Stimulated activated CD8-positive, alpha-beta memory T cell treated with anti-CD3 and anti-CD28 coated beads, Interleukin-15, amount 100 ng/mL, for 24 hours (primary cell): ENCODE results near the gene DMXL1.

Experiments used
- DNase-seq: peaks from one replicate; pipeline ENCODE4 v3.0.0-alpha.2; 2020; ENCODE audit warnings: low read depth

Gene DMXL1

DNA sequence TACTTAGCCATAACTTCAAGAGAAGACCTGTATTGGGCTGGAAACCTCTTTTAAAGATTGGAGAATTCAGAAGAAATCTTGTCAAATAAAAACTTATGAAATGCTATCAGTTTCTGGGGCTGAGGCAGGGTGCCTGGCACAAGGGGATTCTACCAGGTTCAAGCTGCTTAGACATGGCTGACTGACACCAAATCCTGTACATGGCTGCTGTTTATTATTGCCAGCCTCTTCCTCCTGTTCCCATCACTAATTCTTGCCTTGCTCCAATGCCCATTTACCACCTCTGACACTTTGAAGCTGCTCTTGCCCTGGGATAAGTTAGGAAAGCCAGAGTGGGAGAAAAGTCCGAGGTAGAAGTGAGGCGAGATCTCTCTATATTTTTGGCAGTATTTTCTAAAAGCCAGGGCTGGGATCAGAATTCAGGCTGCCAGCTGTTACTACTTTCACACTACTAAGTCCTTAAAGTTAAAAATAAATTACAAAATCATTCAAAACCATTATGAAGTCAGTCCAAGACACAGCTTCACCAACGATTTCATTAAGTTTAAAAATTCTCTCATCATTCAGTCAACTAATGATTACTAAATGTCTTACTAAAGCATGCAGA is 218.7 kb downstream of the DMXL1 start:
- DNase-seq: no peak

DNA sequence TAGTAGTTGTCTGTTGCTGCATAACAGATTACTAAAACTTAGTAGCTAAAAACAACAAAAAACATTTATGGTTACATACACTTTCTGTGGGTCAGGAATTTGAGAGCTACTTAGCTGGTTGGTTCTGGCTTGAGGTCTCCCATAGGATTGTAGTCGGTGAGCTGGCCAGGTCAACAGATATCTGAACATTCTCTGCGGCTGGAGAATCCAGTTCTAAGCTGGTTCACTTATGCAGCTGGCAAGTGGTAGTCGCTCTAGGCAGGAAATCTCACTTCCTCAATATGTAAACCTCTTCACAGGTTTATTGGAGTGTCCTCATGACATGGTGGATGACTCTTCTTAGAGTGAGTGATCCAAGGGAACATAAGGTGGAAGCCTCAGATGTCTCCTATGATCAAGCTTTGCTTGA is 219.3 kb downstream of the DMXL1 start:
- no peak for DNase-seq

DNA sequence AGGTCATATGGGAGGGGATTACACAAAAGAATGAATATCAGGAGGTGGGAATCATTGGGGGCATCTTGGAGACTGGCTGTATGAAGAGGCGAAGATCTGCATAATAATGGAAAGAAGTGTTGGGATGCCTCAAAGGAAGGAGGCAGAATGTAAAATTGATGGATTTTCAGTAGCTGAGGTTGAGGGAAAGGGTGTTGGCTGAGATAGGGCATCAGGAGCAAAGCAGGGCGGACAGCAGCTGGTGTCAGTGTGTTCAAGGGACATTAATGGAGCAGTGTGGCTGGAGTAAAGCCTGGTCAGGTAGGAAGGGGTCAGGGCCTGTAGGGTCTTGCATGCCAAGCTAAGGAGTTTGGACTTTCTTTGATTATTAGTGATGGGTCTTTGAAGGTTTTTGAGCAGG is 219.7 kb downstream of the DMXL1 start:
- DNase-seq: no peak

DNA sequence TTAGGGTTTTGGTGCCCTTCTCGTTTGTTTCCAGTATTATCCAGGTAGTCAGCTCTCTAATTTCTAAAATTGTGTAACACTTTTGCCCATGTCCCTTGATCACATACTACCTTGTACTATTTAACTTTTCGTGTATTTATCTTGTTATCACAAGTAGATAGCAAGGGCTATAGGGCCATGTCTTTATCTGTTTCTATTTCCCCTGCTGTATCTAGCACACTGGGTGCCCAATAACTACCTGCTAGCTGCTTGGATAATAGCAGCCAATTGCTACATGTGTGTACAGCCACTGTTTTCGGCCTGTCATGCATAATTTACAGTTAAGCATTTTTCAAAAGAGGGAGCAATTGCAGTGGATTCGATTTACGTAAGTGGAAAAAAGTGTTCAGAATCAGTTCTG is 220.2 kb downstream of the DMXL1 start:
- no peak for DNase-seq

DNA sequence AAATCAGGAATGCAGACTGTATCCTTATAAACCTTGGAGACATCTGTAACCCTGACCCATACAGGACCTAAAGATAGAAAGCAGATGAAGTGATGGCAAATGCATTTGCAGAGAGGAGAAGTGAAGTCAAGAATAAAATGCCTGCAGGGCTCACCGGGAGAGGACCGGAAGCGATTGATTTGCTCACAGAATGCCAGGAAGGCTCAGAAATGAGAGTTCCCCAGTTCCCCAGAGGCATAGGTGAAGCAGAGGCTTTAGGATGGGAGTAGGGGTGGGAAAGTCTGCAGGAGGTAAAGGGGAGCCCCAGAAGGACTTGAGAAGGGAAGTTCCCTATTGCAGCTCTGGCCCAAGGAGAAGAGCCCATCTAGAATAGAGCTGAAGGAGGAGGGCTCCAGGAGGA is 221.0 kb downstream of the DMXL1 start:
- no peak for DNase-seq

DNA sequence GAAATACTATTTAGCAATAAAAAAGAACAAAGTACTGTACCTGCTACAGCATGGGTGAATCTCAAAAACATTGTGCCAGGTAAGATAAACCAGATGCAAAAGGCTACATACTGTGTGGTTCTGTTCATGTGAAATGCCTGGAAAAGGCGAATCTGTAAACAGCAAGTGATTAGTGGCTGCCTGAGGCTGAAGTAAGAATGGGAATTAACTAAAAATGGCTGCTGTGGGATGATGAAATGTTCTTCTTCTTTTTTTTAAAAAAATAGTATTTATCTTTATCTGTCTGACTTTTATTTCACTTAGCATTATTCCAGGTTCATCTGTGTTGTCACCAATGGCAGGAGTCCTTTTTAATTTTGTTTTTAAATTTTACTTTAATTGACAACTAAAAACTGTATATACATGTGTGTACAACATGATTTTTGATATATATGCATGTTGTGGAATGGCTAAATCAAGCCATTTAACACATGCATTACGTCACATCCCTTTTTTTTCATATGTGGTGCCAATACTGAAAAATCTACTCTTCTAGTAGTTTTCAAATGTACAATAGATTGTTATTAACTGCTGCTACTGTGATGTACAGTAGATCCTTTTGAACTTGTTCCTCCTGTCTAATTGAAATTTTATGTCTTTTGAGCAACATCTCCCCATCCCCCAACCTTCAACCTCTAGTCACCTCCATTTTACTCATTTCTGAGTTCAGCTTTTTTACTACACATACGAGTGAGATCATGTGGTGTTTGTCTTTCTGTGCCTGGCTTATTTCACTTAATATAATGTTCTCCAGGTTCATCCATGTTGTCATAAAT is 222.0 kb downstream of the DMXL1 start:
- DNase-seq: no peak

DNA sequence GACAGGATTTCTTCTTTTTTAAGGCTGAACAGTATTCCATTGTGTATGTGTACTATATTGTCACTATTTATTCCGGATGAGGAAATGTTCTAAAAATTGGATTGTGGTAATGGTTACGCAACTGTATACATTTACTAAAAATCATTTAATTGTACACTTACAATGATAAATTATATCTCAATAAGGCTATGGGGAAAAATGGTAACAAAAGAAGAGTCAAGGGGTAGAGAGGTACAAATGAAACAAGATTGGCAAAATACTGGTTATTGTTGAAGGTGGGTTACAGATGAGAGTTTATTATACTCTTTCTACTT is 222.6 kb downstream of the DMXL1 start:
- no peak for DNase-seq
